GM21786 (cell line): ENCODE measurements around the gene CCNY.

Source experiments
- ATAC-seq: cut with Tn5 transposase; IDR thresholded peaks from one replicate; pipeline ENCODE4 v1.9.1; 2021; ENCODE audit not compliant: unreplicated experiment

The CCNY gene

DNA sequence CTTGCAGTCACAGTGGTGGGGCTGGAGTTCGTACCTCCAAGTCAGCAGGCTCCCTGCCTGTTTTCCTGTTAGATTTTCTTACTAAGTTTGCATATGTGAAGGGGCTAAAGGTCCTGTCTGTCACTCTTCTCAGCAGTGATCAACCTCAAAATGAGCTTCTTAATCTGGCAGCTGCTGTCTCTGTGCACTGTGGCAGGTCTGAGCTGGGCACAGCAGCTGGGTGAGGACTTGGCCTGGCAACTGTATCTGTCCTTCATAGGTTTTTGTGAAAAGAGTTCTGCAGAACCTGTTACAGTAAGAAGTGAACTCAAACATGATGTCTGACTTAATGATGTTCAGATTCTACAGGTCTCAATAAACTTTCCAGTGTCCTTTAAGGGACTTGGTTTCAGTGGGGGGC, 237.5 kb downstream of the CCNY start:
- no peak for ATAC-seq

- no peak for ATAC-seq
Observed at GRCh38 chr10:35574924-35575352, 238.6 kb downstream of the CCNY start.

GRCh38 chr10:35575640-35576039, 239.3 kb downstream of the CCNY start:
- ATAC-seq: no peak

DNA sequence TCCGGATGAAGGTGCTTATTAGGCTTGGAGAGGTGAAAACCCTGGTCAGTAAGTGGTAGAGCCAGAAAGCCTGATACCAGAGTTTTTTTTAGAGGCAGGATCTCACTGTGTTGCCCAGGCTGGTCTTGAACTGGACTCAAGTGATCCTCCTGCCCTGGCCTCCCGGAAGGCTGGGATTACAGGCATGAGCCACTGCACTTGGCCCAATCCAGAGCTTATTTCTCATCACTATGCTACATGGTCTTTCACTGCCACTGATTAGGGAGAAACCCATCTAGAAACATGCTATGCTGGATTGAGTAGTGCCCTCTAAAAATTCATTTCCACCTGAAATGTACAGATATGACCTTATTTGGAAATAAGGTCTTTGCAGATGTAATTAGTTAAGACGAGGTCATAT, 240.4 kb downstream of the CCNY start:
- no peak for ATAC-seq

DNA sequence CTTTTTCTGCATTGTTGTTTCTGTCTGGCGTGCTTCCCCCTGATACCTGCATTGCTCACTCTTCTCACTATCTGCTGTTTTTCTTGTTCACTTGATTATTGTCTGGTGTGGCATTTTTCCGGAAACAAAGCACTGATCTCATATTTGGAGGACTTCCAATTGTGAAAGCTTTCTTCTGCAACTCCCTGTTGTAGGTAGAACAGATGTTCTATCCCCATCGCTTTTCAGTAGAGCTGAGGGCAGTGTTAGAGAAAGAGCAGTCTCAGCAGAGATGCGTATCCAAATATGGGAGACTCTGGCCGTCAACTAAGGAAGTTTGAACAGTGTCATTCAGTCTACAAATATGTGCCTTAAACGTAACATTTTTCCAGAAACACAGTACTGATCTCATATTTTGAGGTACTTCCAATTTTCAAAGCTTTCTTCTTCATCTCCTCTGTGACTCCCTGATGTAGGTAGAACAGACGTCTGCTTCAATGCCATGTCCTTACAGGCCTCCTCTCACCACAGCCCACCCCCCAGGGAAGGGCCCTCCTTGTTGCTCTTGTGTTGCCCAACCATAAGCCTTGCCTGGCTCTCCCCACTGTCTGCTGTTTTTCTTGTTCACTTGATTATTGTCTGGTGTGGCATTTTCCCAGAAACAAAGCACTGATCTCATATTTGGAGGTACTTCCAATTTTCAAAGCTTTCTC, 241.8 kb downstream of the CCNY start:
- ATAC-seq: no peak

- ATAC-seq: no peak
Observed at GRCh38 chr10:35578618-35578956, 242.3 kb downstream of the CCNY start.

DNA sequence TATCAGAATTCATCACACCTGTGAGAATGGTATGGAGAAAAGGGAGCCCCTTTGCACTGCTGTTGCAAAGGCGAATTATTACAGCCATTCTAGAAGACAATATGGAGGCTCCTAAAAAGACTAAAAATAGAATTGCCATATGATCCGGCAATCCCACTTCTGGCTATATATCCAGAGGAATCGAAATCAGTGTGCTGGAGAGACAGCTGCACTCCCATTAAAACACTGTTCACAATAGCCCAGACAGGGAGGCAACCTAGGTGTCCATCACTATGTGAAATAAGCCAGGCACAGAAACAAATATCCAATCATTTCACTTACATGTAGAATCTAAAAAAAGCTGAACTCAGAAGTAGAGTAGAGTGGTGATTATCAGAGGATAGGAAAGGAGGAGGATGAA, 242.8 kb downstream of the CCNY start:
- ATAC-seq: no peak

GRCh38 chr10:35579726-35580422, 243.6 kb downstream of the CCNY start:
- no peak for ATAC-seq

- ATAC-seq: no peak
Observed at GRCh38 chr10:35580423-35580770, 244.1 kb downstream of the CCNY start.

GRCh38 chr10:35581655-35582054, 245.3 kb downstream of the CCNY start:
- no peak for ATAC-seq

DNA sequence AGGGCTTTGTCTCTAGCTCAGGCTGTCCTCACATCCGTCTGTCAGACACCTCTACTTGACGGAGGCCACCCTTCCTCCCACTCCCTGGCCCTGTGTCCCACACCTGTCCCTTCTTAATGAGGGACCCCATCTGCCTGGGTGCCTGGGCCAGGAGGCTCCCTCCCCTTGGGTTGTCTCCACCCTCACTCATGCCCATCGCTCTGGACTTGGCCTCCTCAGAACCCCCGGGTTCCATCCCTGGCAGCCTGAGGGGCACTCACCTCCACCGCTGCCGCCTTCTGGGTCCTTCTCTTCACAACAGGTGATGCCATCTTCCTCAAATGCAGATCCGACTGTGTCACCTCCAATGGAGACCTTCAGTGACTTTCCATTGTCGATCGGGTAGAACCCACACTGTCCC, 248.6 kb downstream of the CCNY start:
- ATAC-seq: no peak

- ATAC-seq: no peak
Observed at GRCh38 chr10:35585356-35585755, 249.0 kb downstream of the CCNY start.

GRCh38 chr10:35585903-35586535, 249.7 kb downstream of the CCNY start:
- ATAC-seq: no peak

DNA sequence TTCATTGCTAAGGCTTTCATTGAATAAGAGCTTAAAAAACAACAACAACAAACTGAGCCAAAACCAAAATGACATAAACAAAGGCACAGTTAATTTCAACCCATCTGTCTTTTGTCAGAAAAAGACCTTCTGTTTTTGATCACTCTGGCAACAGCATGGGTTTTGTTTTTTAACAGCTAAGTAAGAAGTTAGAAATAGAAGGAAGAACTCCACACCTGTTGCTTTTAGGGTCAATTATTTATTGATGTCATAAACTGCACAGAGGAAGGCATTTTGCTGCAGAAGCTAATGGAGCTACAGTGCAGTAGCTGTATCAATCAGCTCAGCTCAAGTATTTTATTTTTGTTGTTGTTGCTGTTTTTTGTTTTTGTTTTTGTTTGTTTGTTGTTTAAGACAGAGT, 252.5 kb downstream of the CCNY start:
- no peak for ATAC-seq

DNA sequence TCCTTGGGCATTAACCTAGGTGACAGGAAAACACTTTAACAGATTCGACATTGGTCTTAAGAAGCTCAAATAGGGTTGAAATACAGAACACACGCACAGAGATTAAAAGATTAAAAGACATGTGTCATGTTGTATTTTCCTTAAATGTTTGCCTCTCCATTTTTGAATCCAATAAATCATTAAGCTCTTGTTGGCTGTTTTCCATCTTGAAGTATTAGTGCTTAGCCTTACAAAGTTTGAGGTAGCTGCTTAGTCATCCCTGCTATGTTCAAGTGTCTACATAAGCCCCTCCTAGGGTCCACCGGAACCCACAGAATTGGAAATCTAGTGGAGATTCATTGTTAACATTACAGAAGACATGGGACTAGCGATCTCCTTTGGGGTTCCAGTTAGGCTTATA, 256.1 kb downstream of the CCNY start:
- no peak for ATAC-seq

- ATAC-seq: no peak
Observed at GRCh38 chr10:35594115-35595079, 258.1 kb downstream of the CCNY start.

- no peak for ATAC-seq
Observed at GRCh38 chr10:35595106-35595505, 258.8 kb downstream of the CCNY start.

DNA sequence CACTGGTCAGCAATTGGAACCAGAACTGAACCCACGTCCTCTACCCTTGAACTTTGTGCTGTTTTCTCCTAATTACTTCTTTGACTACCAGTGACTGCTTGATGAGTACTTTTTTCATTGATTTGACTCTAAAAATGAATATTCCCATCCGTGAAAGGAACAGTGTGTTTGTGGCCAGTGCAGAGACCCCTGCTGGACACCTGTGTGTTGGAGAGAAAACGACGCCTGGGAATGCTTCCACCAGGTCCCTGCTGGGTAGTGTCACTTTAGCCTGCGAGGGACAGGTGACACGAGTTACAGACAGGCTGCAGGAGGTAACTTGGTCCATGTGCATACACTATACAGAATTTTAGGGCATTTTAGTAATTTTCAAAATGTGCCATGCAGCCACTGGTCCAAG, 262.1 kb downstream of the CCNY start:
- ATAC-seq: no peak

DNA sequence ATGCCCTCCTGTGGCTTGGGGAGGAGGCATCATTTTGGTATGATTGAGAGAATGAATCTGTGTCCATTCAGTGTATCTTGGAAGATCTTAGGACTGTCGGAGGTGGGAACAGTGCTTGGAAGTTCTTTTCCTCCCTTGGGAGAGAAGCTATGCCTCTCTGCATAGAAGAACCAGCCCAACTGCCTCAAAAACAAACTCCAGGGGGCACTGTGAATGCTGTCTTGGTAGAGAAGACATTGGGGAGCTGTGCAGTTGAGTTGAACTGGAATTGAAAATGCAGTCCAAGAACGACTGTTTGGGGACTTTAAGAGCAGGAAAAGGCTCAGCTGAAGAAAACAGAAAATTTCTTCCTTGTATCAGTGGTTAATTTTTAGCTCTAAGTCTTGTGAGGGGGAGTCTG, 263.9 kb downstream of the CCNY start:
- ATAC-seq: no peak

- ATAC-seq: no peak
Observed at GRCh38 chr10:35605191-35605590, 268.9 kb downstream of the CCNY start, which contains the start of gene GJD4. TSS of gene GJD4 (plus strand) at chr10:35605341. CDS start at chr10:35605568, 227 bp downstream.

DNA sequence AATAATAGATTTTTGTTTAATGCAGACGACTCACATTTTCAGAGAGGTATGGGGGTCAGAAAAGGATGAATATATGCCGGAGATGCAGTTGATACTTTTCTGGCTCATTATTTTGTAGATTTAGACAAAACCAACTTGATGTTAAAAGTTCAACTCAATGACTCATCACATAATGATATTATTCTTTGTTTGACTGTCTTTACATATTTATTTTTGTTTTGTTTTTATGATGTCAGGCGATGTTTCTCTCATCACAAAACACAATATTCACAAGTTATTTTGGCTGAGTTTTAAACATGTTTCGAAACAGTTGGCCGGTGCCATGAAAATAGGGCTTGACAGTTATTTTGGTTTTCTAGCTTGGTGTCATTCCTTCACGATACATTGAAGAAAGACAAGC, 270.1 kb downstream of the CCNY start:
- ATAC-seq: no peak
